Neural progenitor cell (in vitro differentiated cells): ENCODE measurements around the gene SMOC2. TPM values are rescaled to one million over a fixed set of nuclear protein-coding genes. Genes with fewer than 3 reads are reported as not detected.

ENCODE experiments used
- DNase-seq: peaks from one replicate; pipeline ENCODE4 v3.0.0-alpha.2; 2016; ENCODE audit warnings: low spot score
- H2AFZ ChIP-seq: fragments of 200-600 bp; sonication (generic); replicated peaks from 2 replicates; pipeline ENCODE4 v1.6.1; 2016; ENCODE audit warnings: antibody characterized with exemption
- H3F3A ChIP-seq: fragments of 200-600 bp; sonication (generic); 2 replicates; pipeline ENCODE4 v1.6.1; 2016; ENCODE audit warnings: antibody characterized with exemption, low read depth
- H3K27ac ChIP-seq: fragments of 200-600 bp; sonication (generic); 2 replicates; pipeline ENCODE4 v1.5.1; 2016; ENCODE audit warnings: mild to moderate bottlenecking
- H3K27me3 ChIP-seq: fragments of 200-600 bp; sonication (generic); 2 replicates; pipeline ENCODE4 v1.6.1; 2016; ENCODE audit warnings: mild to moderate bottlenecking, moderate library complexity
- H3K36me3 ChIP-seq: fragments of 200-600 bp; sonication (generic); 2 replicates; pipeline ENCODE4 v1.5.1; 2016
- H3K4me1 ChIP-seq: fragments of 200-600 bp; sonication (generic); 2 replicates; pipeline ENCODE4 v1.6.1; 2016; ENCODE audit warnings: mixed run types
- H3K4me2 ChIP-seq: fragments of 200-600 bp; sonication (generic); 2 replicates; pipeline ENCODE4 v1.6.1; 2016
- H3K4me3 ChIP-seq: fragments of 200-600 bp; sonication (generic); 2 replicates; pipeline ENCODE4 v1.5.1; 2016
- H3K79me2 ChIP-seq: fragments of 200-600 bp; sonication (generic); 2 replicates; pipeline ENCODE4 v1.6.1; 2016; ENCODE audit warnings: low read depth
- H3K9ac ChIP-seq: fragments of 200-600 bp; sonication (generic); 2 replicates; pipeline ENCODE4 v1.6.1; 2016
- H3K9me3 ChIP-seq: fragments of 200-600 bp; sonication (generic); 2 replicates; pipeline ENCODE4 v1.5.1; 2016; ENCODE audit warnings: low read depth
- H4K20me1 ChIP-seq: fragments of 200-600 bp; sonication (generic); 2 replicates; pipeline ENCODE4 v1.6.1; 2016; ENCODE audit warnings: low read depth
- H3K27ac Mint-ChIP-seq: 3 replicates; pipeline ENCODE4 v1.8.0; 2021; ENCODE audit warnings: mixed read lengths
- H3K27me3 Mint-ChIP-seq: 2 replicates; pipeline ENCODE4 v1.8.0; 2022; ENCODE audit warnings: low read depth, mild to moderate bottlenecking, inconsistent platforms, moderate library complexity, mixed read lengths; ENCODE audit not compliant: insufficient read depth
- H3K36me3 Mint-ChIP-seq: 3 replicates; pipeline ENCODE4 v1.8.0; 2021; ENCODE audit warnings: mixed read lengths
- H3K4me1 Mint-ChIP-seq: 3 replicates; pipeline ENCODE4 v1.8.0; 2021; ENCODE audit warnings: mixed read lengths
- H3K4me3 Mint-ChIP-seq: 3 replicates; pipeline ENCODE4 v1.8.0; 2021; ENCODE audit warnings: mild to moderate bottlenecking, moderate library complexity, mixed read lengths
- H3K9me3 Mint-ChIP-seq: 3 replicates; pipeline ENCODE4 v1.8.0; 2020; ENCODE audit warnings: mixed read lengths
- EZH2 ChIP-seq: fragments of 200-600 bp; sonication (generic); IDR thresholded peaks from 2 replicates; pipeline ENCODE4 v1.6.1; 2017; ENCODE audit warnings: antibody characterized with exemption, mild to moderate bottlenecking, moderate library complexity
- EZH2phosphoT487 ChIP-seq: fragments of 200-600 bp; sonication (generic); IDR thresholded peaks from 2 replicates; pipeline ENCODE4 v1.6.1; 2017; ENCODE audit warnings: antibody characterized with exemption
- total RNA-seq: library from RNA; depleted of rRNA; stranded (reverse); fragments of >200 nt; gene quantifications from 2 replicates; pipeline ENCODE4 v1.2.3, GENCODE V29; 2015; ENCODE audit warnings: low replicate concordance
- TF ChIP-seq, protein P1 (sequence below): fragments of 200-600 bp; sonication (generic); IDR thresholded peaks from 2 replicates; pipeline ENCODE4 v1.5.1; 2017; ENCODE audit warnings: antibody characterized with exemption, mild to moderate bottlenecking

Gene SMOC2
- total RNA-seq, 1 donor from 2014 or later = 0.75 TPM

DNA sequence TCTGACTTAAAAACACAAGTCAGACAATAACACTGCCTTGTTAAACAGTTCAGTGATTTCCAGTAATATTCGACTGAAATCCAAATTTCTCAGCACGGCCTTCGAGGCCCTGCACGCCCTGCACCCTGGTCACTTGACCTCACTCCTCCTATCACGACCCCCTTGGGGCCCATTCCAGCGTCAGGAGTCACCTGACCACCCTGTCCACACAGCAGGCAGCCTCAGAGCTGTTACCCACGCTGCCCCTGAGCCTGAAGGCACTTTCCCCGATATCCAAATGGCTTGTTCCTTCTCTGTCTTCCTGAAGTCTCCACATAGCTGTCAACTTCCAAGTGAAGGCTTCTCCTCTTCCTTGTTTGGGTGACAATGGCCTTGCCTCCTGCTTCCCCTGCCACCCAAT, 33.1 kb upstream of the SMOC2 start:
- DNase-seq = no peak

DNA sequence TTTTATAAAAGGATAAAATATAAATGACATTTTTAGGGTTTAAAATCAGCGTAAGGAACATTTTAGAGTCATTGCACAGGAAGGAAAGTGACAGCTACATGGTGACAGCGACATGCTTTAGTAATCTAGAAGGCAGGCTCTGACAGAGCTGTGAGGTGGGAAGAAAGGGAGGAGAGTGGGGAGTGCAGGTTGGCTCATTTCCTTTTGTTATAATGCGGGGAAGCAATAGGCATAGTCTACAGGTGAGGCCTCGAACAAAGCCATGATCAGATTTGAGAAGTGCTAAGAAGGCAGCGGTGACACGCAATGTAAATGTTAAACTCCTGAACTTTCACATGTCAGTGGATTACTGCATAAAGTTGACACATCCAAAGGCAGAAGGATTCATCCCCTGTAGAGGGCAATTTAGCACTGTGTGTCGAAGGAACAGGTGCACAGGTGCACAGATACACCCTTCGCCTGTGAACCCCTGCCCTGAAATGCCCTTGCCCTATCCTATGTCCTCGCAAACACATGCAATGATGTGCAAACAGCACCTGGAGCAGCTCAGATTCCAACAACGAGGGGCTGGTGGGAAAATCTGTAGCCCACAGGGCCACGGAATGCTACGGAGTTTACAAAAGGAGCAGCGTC, 32.4 kb upstream of the SMOC2 start:
- Mint-ChIP-seq H3K4me1 (no peaks in the 10 kb centered on the region), H3K9me3 (no peaks in the 10 kb centered on the region), H3K27ac (no peak overlapping the region), H3K36me3 (no peaks in the 10 kb centered on the region), H3K27me3 (peaks cover 4% of the 10 kb centered on the region), H3K4me3 (no peak overlapping the region)
- Histone ChIP-seq H3K4me1 (no peaks in the 10 kb centered on the region), H3K9ac (no peak overlapping the region), H3K27ac (no peak overlapping the region), H3K4me3 (no peak overlapping the region), H3K36me3 (no peaks in the 10 kb centered on the region), H3K27me3 (no peaks in the 10 kb centered on the region), H2AFZ (no peak overlapping the region), H4K20me1 (no peaks in the 10 kb centered on the region), H3K9me3 (no peaks in the 10 kb centered on the region), H3K4me2 (no peak overlapping the region), H3K79me2 (no peaks in the 10 kb centered on the region), H3F3A (no peaks in the 10 kb centered on the region)
- DNase-seq = no peak
- no peak for TF ChIP-seq EZH2phosphoT487
- no peak for TF ChIP-seq EZH2
- TF ChIP-seq, protein P1, sequence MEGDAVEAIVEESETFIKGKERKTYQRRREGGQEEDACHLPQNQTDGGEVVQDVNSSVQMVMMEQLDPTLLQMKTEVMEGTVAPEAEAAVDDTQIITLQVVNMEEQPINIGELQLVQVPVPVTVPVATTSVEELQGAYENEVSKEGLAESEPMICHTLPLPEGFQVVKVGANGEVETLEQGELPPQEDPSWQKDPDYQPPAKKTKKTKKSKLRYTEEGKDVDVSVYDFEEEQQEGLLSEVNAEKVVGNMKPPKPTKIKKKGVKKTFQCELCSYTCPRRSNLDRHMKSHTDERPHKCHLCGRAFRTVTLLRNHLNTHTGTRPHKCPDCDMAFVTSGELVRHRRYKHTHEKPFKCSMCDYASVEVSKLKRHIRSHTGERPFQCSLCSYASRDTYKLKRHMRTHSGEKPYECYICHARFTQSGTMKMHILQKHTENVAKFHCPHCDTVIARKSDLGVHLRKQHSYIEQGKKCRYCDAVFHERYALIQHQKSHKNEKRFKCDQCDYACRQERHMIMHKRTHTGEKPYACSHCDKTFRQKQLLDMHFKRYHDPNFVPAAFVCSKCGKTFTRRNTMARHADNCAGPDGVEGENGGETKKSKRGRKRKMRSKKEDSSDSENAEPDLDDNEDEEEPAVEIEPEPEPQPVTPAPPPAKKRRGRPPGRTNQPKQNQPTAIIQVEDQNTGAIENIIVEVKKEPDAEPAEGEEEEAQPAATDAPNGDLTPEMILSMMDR = no peak

More for the DNA sequence above, 33.1 kb upstream of the SMOC2 start:
- H3K36me3 ChIP-seq = no peaks in the 10 kb centered on the region
- H4K20me1 ChIP-seq = no peaks in the 10 kb centered on the region
- no peaks in the 10 kb centered on the region for H3F3A ChIP-seq
- H3K4me3 ChIP-seq = no peak overlapping the region
- H3K4me3 Mint-ChIP-seq = no peak overlapping the region
- TF ChIP-seq, protein P1 = no peak
- TF ChIP-seq EZH2phosphoT487 (no peak), EZH2 (no peak)
- peaks cover 4% of the 10 kb centered on the region for H3K27me3 Mint-ChIP-seq
- no peaks in the 10 kb centered on the region for H3K9me3 ChIP-seq
- H3K27ac ChIP-seq = no peak overlapping the region
- H3K4me1 Mint-ChIP-seq = peaks cover under 1% of the 10 kb centered on the region
- no peaks in the 10 kb centered on the region for H3K27me3 ChIP-seq
- no peak overlapping the region for H3K9ac ChIP-seq
- H3K27ac Mint-ChIP-seq = no peak overlapping the region
- H3K4me2 ChIP-seq = no peak overlapping the region
- H3K36me3 Mint-ChIP-seq = no peaks in the 10 kb centered on the region
- H2AFZ ChIP-seq = no peak overlapping the region
- H3K9me3 Mint-ChIP-seq = peaks cover 2% of the 10 kb centered on the region
- H3K4me1 ChIP-seq = no peaks in the 10 kb centered on the region
- H3K79me2 ChIP-seq = no peaks in the 10 kb centered on the region

DNA sequence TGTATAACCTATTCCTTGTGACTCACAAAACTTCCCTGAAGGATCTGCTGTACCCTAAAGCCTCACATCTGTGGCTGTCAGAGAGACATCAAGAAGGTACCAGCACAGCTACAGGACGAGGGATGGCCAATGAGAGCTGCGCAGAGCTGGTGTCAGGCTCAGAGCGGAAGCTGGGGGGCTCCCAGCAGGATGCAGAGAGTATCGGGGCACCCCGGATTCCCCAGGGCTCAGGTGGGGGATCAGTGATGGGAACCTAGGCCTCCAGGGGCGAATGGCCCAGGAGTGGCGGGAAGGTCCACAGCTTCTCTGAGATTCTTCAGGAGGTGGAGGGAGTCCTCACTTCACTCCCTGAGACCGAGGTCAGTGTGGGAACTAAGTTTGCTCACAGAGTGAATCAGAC, 30.9 kb upstream of the SMOC2 start:
- no peak for DNase-seq
- H3K27ac Mint-ChIP-seq = peak overlapping the region; percentile 63
- Histone ChIP-seq H3K9me3 (no peaks in the 10 kb centered on the region), H3K36me3 (no peaks in the 10 kb centered on the region), H3F3A (no peaks in the 10 kb centered on the region), H3K4me2 (no peak overlapping the region), H3K9ac (no peak overlapping the region), H3K4me3 (no peak overlapping the region), H3K27me3 (no peaks in the 10 kb centered on the region), H4K20me1 (no peaks in the 10 kb centered on the region), H2AFZ (no peak overlapping the region), H3K27ac (no peak overlapping the region), H3K4me1 (no peaks in the 10 kb centered on the region), H3K79me2 (no peaks in the 10 kb centered on the region)
- H3K9me3 Mint-ChIP-seq = no peaks in the 10 kb centered on the region
- H3K27me3 Mint-ChIP-seq = peaks cover 4% of the 10 kb centered on the region
- TF ChIP-seq EZH2 (no peak), EZH2phosphoT487 (no peak)
- TF ChIP-seq, protein P1 = no peak
- H3K4me1 Mint-ChIP-seq = peaks cover 8% of the 10 kb centered on the region
- no peak overlapping the region for H3K4me3 Mint-ChIP-seq
- H3K36me3 Mint-ChIP-seq = no peaks in the 10 kb centered on the region
